Endothelial cell of umbilical vein (primary cell): ENCODE results near the gene CNPPD1. TPM values are rescaled to one million over a fixed set of nuclear protein-coding genes. Genes with fewer than 3 reads are reported as not detected.

ENCODE experiments used
- BruUV-seq: library from RNA; stranded (reverse); fragments of 400-500 nt; replicated peaks from 2 replicates; lab custom pipeline; 2021; lab: Mats Ljungman, UMichigan
- CTCF ChIA-PET: fragments of 300-600, 350-600 bp; sonication (Branson Sonifier 250); formaldehyde crosslinking; loops from one replicate; lab custom pipeline; 2021; ENCODE audit warnings: antibody characterized with exemption, inconsistent platforms; lab: Charles Lee
- POLR2A ChIA-PET: fragments of 300-600, 350-600 bp; sonication (Branson Sonifier 250); formaldehyde crosslinking; loops from one replicate; lab custom pipeline; 2021; ENCODE audit warnings: antibody characterized with exemption, inconsistent platforms; lab: Charles Lee
- DNase-seq: peaks from one replicate; pipeline ENCODE4 v3.0.0-alpha.2; 2011; ENCODE audit warnings: low read depth, low spot score
- FAIRE-seq: peaks from 2 replicates; lab custom pipeline; 2011; peaks lifted over from hg19 to GRCh38; lab: Jason Lieb, UNC
- H2AFZ ChIP-seq: 2 replicates; pipeline ENCODE4 v1.6.0; 2012; ENCODE audit warnings: low read depth, low read length, control low read depth, inconsistent platforms
- H3K27ac ChIP-seq: 2 replicates; pipeline ENCODE4 v1.5.1; 2011; ENCODE audit warnings: low read depth, mild to moderate bottlenecking, control low read depth, low read length, moderate library complexity; ENCODE audit not compliant: insufficient read depth
- H3K27me3 ChIP-seq, 2 experiments: 2 replicates each; pipeline versions ENCODE4 v1.6.0 to v1.6.1; 2011; ENCODE audit warnings: low read length in 2 of 2, mixed read lengths in 1 of 2; ENCODE audit not compliant: control insufficient read depth in 2 of 2, insufficient read depth in 2 of 2
- H3K36me3 ChIP-seq, 2 experiments: 2 replicates in 1 of 2; 3 replicates in 1 of 2; pipeline ENCODE4 v1.5.1; 2011; ENCODE audit warnings: low read length in 2 of 2, mild to moderate bottlenecking in 1 of 2, moderate library complexity in 1 of 2; ENCODE audit not compliant: control insufficient read depth in 2 of 2, insufficient read depth in 2 of 2; ENCODE audit errors: extremely low read depth in 1 of 2
- H3K4me1 ChIP-seq: 3 replicates; pipeline ENCODE4 v1.5.1; 2011; ENCODE audit warnings: mild to moderate bottlenecking, low read length; ENCODE audit not compliant: control insufficient read depth, insufficient read depth; ENCODE audit errors: extremely low read depth
- H3K4me2 ChIP-seq: 2 replicates; pipeline ENCODE4 v1.6.1; 2011; ENCODE audit warnings: low read length, control low read depth, mixed read lengths; ENCODE audit not compliant: insufficient read depth
- H3K4me3 ChIP-seq, 3 experiments: fragments of 200-600 bp in 1 of 3; sonication (generic), shearing (Covaris generic) in 1 of 3; replicated peaks in 1 of 3; 2 replicates each; pipeline ENCODE4 v1.5.1; 2011 to 2016; ENCODE audit warnings: control low read depth in 3 of 3, low read length in 3 of 3, mild to moderate bottlenecking in 2 of 3, inconsistent platforms in 1 of 3, low read depth in 1 of 3, moderate library complexity in 1 of 3; ENCODE audit not compliant: insufficient read depth in 1 of 3
- H3K79me2 ChIP-seq: 2 replicates; pipeline ENCODE4 v1.6.0; 2012; ENCODE audit warnings: low read length, inconsistent platforms; ENCODE audit not compliant: control insufficient read depth, insufficient read depth
- H3K9ac ChIP-seq: replicated peaks from 2 replicates; pipeline ENCODE3; 2011; ENCODE audit warnings: low read length, control low read depth; ENCODE audit not compliant: insufficient read depth; ENCODE audit errors: extremely low read depth
- H3K9me1 ChIP-seq: replicated peaks from 3 replicates; pipeline ENCODE4 v1.6.0; 2011; ENCODE audit warnings: mild to moderate bottlenecking, low read length; ENCODE audit not compliant: control insufficient read depth, insufficient read depth; ENCODE audit errors: extremely low read depth
- H3K9me3 ChIP-seq: replicated peaks from 2 replicates; pipeline ENCODE4 v1.5.1; 2012; ENCODE audit warnings: low read length, inconsistent platforms; ENCODE audit not compliant: control insufficient read depth, insufficient read depth
- H4K20me1 ChIP-seq: replicated peaks from 2 replicates; pipeline ENCODE3; 2011; ENCODE audit warnings: mild to moderate bottlenecking, low read length; ENCODE audit not compliant: control insufficient read depth, insufficient read depth; ENCODE audit errors: extremely low read depth
- EZH2 ChIP-seq: IDR thresholded peaks from 2 replicates; pipeline ENCODE4 v1.6.1; 2012; ENCODE audit warnings: borderline replicate concordance, low read depth, mild to moderate bottlenecking, moderate library complexity, low read length, inconsistent platforms; ENCODE audit not compliant: severe bottlenecking
- FOS ChIP-seq: IDR thresholded peaks from 2 replicates; pipeline ENCODE4 v1.6.1; 2011; ENCODE audit warnings: mild to moderate bottlenecking, low read length, moderate library complexity, borderline replicate concordance; ENCODE audit not compliant: insufficient read depth
- GATA2 ChIP-seq: IDR thresholded peaks from 2 replicates; pipeline ENCODE4 v1.7.0; 2011; ENCODE audit warnings: low read depth, mild to moderate bottlenecking, moderate library complexity, mixed read lengths, low read length; ENCODE audit not compliant: insufficient read length, insufficient read depth
- JUN ChIP-seq: IDR thresholded peaks from 2 replicates; pipeline ENCODE4 v1.6.1; 2011; ENCODE audit warnings: borderline replicate concordance, low read depth; ENCODE audit not compliant: insufficient read length, insufficient read depth
- MYC ChIP-seq: IDR thresholded peaks from one replicate; pipeline ENCODE4 v1.6.1; 2011; ENCODE audit warnings: mild to moderate bottlenecking, low read depth, low read length
- POLR2A ChIP-seq: IDR thresholded peaks from 2 replicates; pipeline ENCODE4 v1.6.1; 2012; ENCODE audit warnings: low read depth, mild to moderate bottlenecking, control low read depth, low read length
- POLR2AphosphoS5 ChIP-seq: IDR thresholded peaks from 2 replicates; pipeline ENCODE4 v1.6.1; 2012; ENCODE audit warnings: low read depth, mild to moderate bottlenecking, control low read depth, low read length, moderate library complexity; ENCODE audit not compliant: insufficient read depth
- dilution Hi-C: fragments of 300-500 bp; cut with MboI; formaldehyde crosslinking; loops from one replicate; pipeline ENCODE4 v1.15.0; 2019; ENCODE audit warnings: low sequenced_read_pairs; ENCODE audit not compliant: extremely low pct_ligation_motif_present
- intact Hi-C: fragments of 100-400 bp; cut with micrococcal nuclease; formaldehyde crosslinking; loops from one replicate; pipeline ENCODE4 v1.10.0; 2022
- polyA plus RNA-seq, 4 experiments: library from polyadenylated mRNA; depleted of rRNA in 3 of 4; stranded (reverse) in 3 of 4; unstranded in 1 of 4; fragments of >200 nt; gene quantifications; 2 replicates each; pipeline versions ENCODE4 v1.2.1 to v1.2.3, GENCODE V29; 2011 to 2012; ENCODE audit warnings: missing spikeins in 1 of 4
- total RNA-seq: library from RNA; stranded (reverse); gene quantifications from 2 replicates; pipeline ENCODE4 v1.2.3, GENCODE V29; 2021
- TF ChIP-seq, protein P1 (sequence below): IDR thresholded peaks from 2 replicates; pipeline ENCODE4 v1.6.1; 2011; ENCODE audit not compliant: insufficient read depth, insufficient read length
- TF ChIP-seq, protein P2 (sequence below), 2 donors: IDR thresholded peaks; 1 replicate in 1 of 2; 2 replicates in 1 of 2; pipeline ENCODE4 v1.5.1; 2011; ENCODE audit warnings: low read length in 2 of 2, mild to moderate bottlenecking in 2 of 2, moderate library complexity in 2 of 2, control low read depth in 1 of 2, inconsistent platforms in 1 of 2, low read depth in 1 of 2; ENCODE audit not compliant: insufficient read depth in 1 of 2; ENCODE audit errors: extremely low read depth in 1 of 2

Gene CNPPD1
- total and polyA plus RNA-seq, 2 donors (not counting 3 experiments of a cell fraction or from before 2014, with no cell fraction given): 44.0 to 55.7 TPM

DNA sequence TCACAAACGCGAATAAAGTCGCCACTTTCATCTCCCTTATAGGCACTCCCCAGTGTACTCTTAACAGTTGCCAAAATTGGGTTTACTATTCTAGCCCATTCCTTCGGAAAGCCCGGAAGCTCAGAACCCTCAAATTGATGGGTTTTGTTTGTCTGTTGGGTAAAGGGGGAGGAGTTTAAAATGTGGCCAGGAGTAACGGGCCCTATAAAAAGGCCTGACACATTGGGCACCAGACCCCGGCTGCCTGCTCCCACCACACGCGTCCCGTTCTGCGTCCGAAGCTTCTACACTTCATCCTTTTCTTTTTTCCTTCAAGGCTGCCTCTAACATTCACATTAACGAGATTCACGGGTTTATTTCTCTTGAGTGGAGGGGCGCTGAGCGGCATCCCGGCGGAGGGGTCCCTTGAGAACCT lies 16.9 kb downstream of the CNPPD1 start:
- TSS peak; percentile 10 for BruUV-seq
- TF ChIP-seq, protein P1, sequence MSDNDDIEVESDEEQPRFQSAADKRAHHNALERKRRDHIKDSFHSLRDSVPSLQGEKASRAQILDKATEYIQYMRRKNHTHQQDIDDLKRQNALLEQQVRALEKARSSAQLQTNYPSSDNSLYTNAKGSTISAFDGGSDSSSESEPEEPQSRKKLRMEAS: no peak
- TF ChIP-seq, protein P2, sequence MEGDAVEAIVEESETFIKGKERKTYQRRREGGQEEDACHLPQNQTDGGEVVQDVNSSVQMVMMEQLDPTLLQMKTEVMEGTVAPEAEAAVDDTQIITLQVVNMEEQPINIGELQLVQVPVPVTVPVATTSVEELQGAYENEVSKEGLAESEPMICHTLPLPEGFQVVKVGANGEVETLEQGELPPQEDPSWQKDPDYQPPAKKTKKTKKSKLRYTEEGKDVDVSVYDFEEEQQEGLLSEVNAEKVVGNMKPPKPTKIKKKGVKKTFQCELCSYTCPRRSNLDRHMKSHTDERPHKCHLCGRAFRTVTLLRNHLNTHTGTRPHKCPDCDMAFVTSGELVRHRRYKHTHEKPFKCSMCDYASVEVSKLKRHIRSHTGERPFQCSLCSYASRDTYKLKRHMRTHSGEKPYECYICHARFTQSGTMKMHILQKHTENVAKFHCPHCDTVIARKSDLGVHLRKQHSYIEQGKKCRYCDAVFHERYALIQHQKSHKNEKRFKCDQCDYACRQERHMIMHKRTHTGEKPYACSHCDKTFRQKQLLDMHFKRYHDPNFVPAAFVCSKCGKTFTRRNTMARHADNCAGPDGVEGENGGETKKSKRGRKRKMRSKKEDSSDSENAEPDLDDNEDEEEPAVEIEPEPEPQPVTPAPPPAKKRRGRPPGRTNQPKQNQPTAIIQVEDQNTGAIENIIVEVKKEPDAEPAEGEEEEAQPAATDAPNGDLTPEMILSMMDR (IDR thresholded peaks at IDR 0.05; ENCODE audit: extremely low read depth in 1 of 2, insufficient read depth in 1 of 2, low read depth in 1 of 2, low read length in 2 of 2): no peak
- Histone ChIP-seq H3K36me3 (peaks cover 2 to 3% of the 10 kb centered on the region in 2 experiments), H2AFZ (peak overlapping the region; percentile 80), H3K79me2 (no peaks in the 10 kb centered on the region), H3K4me1 (peaks cover 10% of the 10 kb centered on the region), H3K27me3 (no peaks in the 10 kb centered on the region), H4K20me1 (no peaks in the 10 kb centered on the region), H3K9me3 (no peaks in the 10 kb centered on the region), H3K9me1 (no peaks in the 10 kb centered on the region), H3K9ac (peak overlapping the region; percentile 5), H3K27ac (no peak overlapping the region), H3K4me3 (peak overlapping the region; percentile 24 to 89 (median 41)), H3K4me2 (peak overlapping the region; percentile 87)
- no peak for DNase-seq
- dilution Hi-C loops (no loop called here), intact Hi-C loops (loop anchor here (1.0 to 10.0 kb wide), 13 partner anchors 12 to 307 kb away; partner anchors contain the start of genes ABCB6, ANKZF1, ATG9A and DNAJB2)
- FAIRE-seq: peak; percentile 8
- POLR2A ChIA-PET: no interaction called here
- CTCF ChIA-PET: interaction anchor here (0.8 to 12.9 kb wide), 13 partner anchors 12 to 450 kb away, joined by 3 to 418 read pairs (median 4); partner anchors contain the start of genes CNPPD1 and TTLL4

DNA sequence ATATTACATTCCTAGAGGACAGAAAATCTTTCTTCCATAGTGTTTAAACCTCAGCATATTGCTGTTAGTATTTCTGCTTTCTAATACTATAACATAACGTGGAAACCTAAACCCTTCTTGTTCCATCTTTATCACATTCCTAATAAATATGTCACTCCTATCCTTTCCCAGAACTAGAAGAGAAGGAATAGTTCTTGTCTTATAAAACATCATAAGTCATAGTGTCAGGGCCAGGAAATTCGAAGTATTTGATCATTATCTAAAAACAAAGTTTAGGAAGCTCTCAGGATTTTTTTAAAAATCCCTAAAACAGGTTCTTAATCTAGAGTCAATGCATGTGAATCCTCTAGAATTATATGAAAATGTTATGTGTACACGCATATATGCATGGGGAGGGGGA lies 18.1 kb downstream of the CNPPD1 start:
- BruUV-seq: no TSS peak
- POLR2A ChIA-PET: no interaction called here
- no peaks in the 10 kb centered on the region for H3K9me1 ChIP-seq
- no peaks in the 10 kb centered on the region for H3K9me3 ChIP-seq
- H3K9ac ChIP-seq: no peak overlapping the region
- no peak for FAIRE-seq
- TF ChIP-seq POLR2AphosphoS5 (no peak), POLR2A (no peak), FOS (no peak), JUN (no peak), GATA2 (no peak), MYC (no peak), EZH2 (no peak)
- TF ChIP-seq, protein P1: no peak
- TF ChIP-seq, protein P2 (IDR thresholded peaks at IDR 0.05; ENCODE audit: extremely low read depth in 1 of 2, insufficient read depth in 1 of 2, low read depth in 1 of 2, low read length in 2 of 2): no peak
- peaks cover 2 to 3% of the 10 kb centered on the region in 2 experiments for H3K36me3 ChIP-seq
- H2AFZ ChIP-seq: no peak overlapping the region
- H3K4me2 ChIP-seq: no peak overlapping the region
- H3K27ac ChIP-seq: no peak overlapping the region
- no peaks in the 10 kb centered on the region for H3K27me3 ChIP-seq
- CTCF ChIA-PET: interaction anchor here (0.7 to 12.9 kb wide), 10 partner anchors 13 to 193 kb away, joined by 3 to 418 read pairs (median 6); partner anchors contain the start of gene CNPPD1
- peaks cover 10% of the 10 kb centered on the region for H3K4me1 ChIP-seq
- dilution Hi-C loops: no loop called here
- DNase-seq: no peak
- H4K20me1 ChIP-seq: no peaks in the 10 kb centered on the region
- no peaks in the 10 kb centered on the region for H3K79me2 ChIP-seq
- H3K4me3 ChIP-seq: no peak overlapping the region
- intact Hi-C loops: loop anchor here (5.0 to 10.0 kb wide), 2 partner anchors 284 to 306 kb away; no protein-coding TSS in a partner anchor
